Lung (tissue), 12 donors: ENCODE data around the gene GNAS. TPM values are rescaled to one million over a fixed set of nuclear protein-coding genes. Genes with fewer than 3 reads are reported as not detected.

Source experiments
- ATAC-seq: fragments of 200-7000 bp; cut with Tn5 transposase; one replicate; pipeline ENCODE4 v1.9.1; 2020; ENCODE audit warnings: moderate number of reproducible peaks; ENCODE audit not compliant: insufficient read depth, low FRiP score
- DNase-seq, 3 donors: peaks; one replicate each; pipeline ENCODE4 v3.0.0-alpha.2; 2013 to 2017
- H3K27ac ChIP-seq, 2 donors: one replicate each; pipeline ENCODE4 v1.5.1; 2013; ENCODE audit warnings: mild to moderate bottlenecking in 2 of 2, moderate library complexity in 2 of 2, control low read depth in 1 of 2, inconsistent platforms in 1 of 2, low read depth in 1 of 2, low read length in 1 of 2
- H3K27me3 ChIP-seq, 3 donors: one replicate each; pipeline ENCODE4 v1.5.1; 2013; ENCODE audit warnings: low read length in 2 of 3; ENCODE audit not compliant: control insufficient read depth in 3 of 3, insufficient read depth in 3 of 3
- H3K36me3 ChIP-seq, 4 donors: one replicate each; pipeline ENCODE4 v1.5.1; 2013; ENCODE audit warnings: low read length in 4 of 4, mild to moderate bottlenecking in 1 of 4, moderate library complexity in 1 of 4; ENCODE audit not compliant: control insufficient read depth in 4 of 4, insufficient read depth in 4 of 4
- H3K4me1 ChIP-seq, 5 donors: one replicate each; pipeline ENCODE4 v1.5.1; 2013; ENCODE audit warnings: low read length in 5 of 5, mild to moderate bottlenecking in 2 of 5, moderate library complexity in 1 of 5; ENCODE audit not compliant: control insufficient read depth in 5 of 5, insufficient read depth in 5 of 5
- H3K4me3 ChIP-seq: one replicate; pipeline ENCODE4 v1.5.1; 2013; ENCODE audit warnings: mild to moderate bottlenecking, control low read depth, moderate library complexity
- H3K9ac ChIP-seq, 2 donors: one replicate each; pipeline ENCODE4 v1.5.1; 2013; ENCODE audit warnings: low read length in 2 of 2, control low read depth in 1 of 2; ENCODE audit not compliant: insufficient read depth in 1 of 2
- H3K9me3 ChIP-seq, 4 donors: one replicate each; pipeline ENCODE4 v1.5.1; 2013; ENCODE audit warnings: low read length in 3 of 4, mild to moderate bottlenecking in 1 of 4, moderate library complexity in 1 of 4; ENCODE audit not compliant: control insufficient read depth in 4 of 4, insufficient read depth in 3 of 4
- WGBS, 2 donors: extraction: QIAGEN DNeasy Blood & Tissue Kit; methylation state at CpG; one replicate each; pipeline ENCODE4 v1.1.7; 2013; 5-methylcytosine and 5-hydroxymethylcytosine counted together
- polyA plus RNA-seq, 2 donors: library from polyadenylated mRNA; stranded (reverse); fragments of 200-250 nt; gene quantifications; one replicate each; pipeline ENCODE4 v1.2.1, GENCODE V29; 2013
- total RNA-seq, 2 donors: library from RNA; depleted of rRNA in 1 of 2; stranded (reverse); fragments of >200 nt in 1 of 2; gene quantifications; one replicate each; pipeline ENCODE4 v1.2.1, GENCODE V29; 2014 to 2021
- TF ChIP-seq, protein P1 (sequence below): IDR thresholded peaks from 2 replicates; pipeline ENCODE4 v1.5.1; 2012; ENCODE audit warnings: mild to moderate bottlenecking; ENCODE audit errors: control extremely low read depth, extremely low read depth
- donor health status: control.
- donor health status: control.
- donor health status: Bipolar disorder and iron deficiency.
- donor health status: healthy.
- donor health status: DM: yes; HTN: yes; CAD: no.

The GNAS gene
- total and polyA plus RNA-seq, 4 donors: 638 to 1,238 (median 887) TPM

DNA sequence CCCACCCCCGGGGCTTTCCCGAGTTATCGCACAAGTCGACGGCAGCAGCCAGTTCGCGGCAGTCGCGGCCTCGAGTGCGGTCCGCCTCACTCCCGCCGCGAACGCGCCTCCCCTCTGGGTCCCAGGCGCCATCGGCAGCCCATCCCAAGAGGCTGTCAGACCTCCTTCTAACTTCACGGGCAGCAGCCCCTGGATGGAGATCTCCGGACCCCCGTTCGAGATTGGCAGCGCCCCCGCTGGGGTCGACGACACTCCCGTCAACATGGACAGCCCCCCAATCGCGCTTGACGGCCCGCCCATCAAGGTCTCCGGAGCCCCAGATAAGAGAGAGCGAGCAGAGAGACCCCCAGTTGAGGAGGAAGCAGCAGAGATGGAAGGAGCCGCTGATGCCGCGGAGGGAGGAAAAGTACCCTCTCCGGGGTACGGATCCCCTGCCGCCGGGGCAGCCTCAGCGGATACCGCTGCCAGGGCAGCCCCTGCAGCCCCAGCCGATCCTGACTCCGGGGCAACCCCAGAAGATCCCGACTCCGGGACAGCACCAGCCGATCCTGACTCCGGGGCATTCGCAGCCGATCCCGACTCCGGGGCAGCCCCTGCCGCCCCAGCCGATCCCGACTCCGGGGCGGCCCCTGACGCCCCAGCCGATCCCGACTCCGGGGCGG lies 1.6 kb downstream of the GNAS start:
- no peaks in the 10 kb centered on the region for H3K36me3 ChIP-seq
- TF ChIP-seq, protein P1, sequence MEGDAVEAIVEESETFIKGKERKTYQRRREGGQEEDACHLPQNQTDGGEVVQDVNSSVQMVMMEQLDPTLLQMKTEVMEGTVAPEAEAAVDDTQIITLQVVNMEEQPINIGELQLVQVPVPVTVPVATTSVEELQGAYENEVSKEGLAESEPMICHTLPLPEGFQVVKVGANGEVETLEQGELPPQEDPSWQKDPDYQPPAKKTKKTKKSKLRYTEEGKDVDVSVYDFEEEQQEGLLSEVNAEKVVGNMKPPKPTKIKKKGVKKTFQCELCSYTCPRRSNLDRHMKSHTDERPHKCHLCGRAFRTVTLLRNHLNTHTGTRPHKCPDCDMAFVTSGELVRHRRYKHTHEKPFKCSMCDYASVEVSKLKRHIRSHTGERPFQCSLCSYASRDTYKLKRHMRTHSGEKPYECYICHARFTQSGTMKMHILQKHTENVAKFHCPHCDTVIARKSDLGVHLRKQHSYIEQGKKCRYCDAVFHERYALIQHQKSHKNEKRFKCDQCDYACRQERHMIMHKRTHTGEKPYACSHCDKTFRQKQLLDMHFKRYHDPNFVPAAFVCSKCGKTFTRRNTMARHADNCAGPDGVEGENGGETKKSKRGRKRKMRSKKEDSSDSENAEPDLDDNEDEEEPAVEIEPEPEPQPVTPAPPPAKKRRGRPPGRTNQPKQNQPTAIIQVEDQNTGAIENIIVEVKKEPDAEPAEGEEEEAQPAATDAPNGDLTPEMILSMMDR: no peak
- H3K4me1 ChIP-seq: peaks cover 0 to 15% (median 0%) of the 10 kb centered on the region in 5 donors
- H3K4me3 ChIP-seq: no peak overlapping the region
- 52 to 62% methylated on average over 45 to 63 of the region's 63 CpGs for WGBS, 2 donors
- peaks cover 0 to 52% (median 31%) of the 10 kb centered on the region in 3 donors for H3K27me3 ChIP-seq
- no peaks in the 10 kb centered on the region for H3K9me3 ChIP-seq
- no peak for DNase-seq
- H3K27ac ChIP-seq: no peak overlapping the region
- no peak overlapping the region for H3K9ac ChIP-seq
- no peak for ATAC-seq

DNA sequence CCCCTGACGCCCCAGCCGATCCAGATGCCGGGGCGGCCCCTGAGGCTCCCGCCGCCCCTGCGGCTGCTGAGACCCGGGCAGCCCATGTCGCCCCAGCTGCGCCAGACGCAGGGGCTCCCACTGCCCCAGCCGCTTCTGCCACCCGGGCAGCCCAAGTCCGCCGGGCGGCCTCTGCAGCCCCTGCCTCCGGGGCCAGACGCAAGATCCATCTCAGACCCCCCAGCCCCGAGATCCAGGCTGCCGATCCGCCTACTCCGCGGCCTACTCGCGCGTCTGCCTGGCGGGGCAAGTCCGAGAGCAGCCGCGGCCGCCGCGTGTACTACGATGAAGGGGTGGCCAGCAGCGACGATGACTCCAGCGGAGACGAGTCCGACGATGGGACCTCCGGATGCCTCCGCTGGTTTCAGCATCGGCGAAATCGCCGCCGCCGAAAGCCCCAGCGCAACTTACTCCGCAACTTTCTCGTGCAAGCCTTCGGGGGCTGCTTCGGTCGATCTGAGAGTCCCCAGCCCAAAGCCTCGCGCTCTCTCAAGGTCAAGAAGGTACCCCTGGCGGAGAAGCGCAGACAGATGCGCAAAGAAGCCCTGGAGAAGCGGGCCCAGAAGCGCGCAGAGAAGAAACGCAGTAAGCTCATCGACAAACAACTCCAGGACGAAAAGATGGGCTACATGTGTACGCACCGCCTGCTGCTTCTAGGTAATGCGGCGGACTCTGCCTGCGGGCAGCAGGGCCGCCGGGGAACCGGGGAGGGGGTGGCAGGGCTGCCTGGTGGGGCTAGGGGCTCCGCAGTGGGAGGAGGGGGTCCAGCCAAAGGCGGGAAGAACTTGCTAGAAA lies 2.3 kb downstream of the GNAS start:
- Histone ChIP-seq H3K9ac (no peak overlapping the region), H3K27me3 (peaks cover 0 to 52% (median 31%) of the 10 kb centered on the region in 3 donors), H3K27ac (no peak overlapping the region), H3K4me3 (no peak overlapping the region), H3K4me1 (peaks cover 0 to 15% (median 0%) of the 10 kb centered on the region in 5 donors), H3K9me3 (no peaks in the 10 kb centered on the region), H3K36me3 (no peaks in the 10 kb centered on the region)
- TF ChIP-seq, protein P1: no peak
- no peak for DNase-seq
- whole genome bisulfite sequencing, 2 donors: 50 to 52% methylated on average over 68 to 75 of the region's 75 CpGs
- ATAC-seq: no peak

DNA sequence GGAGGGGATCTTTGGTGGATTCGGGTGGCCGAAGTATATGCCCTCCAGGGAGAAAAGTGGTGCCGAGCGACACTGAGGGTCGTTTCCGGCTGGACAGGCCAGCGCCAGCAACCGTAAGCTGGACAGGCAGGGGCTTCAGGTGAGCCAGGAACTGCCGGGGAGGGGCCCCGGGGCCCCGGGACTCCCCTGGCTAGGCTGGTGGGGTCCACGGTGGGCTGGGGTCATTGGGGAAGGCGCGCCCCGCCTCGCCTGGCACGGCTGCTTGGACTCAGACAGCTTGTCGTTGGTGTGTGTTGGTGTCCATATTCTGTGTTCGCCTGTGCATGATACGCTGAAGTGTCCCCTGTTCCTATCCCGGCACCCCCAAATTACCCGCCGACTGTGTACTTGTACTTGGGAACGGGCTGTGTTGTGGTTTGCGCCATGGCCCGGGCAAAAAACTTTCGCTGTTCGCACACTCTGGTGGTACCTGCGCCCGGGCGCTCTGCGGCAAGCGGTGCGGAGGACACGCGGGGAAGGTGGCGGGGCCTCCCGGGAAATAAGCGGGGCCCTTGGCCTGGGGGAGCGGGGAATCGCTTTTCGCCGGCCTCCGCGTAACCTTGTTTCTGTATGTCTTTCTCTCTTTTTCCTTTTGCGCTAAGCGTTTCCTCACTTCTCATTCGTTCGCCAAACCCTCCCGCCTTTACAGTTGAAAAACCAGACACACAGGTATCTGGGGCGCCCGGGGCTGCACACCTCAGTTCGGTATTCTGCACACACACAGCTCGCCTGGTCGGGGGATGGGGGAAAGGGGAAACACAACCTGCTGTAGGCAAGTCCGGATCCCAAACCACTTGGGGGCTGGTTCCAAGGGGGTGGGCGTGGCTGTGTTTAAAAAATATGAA lies 3.2 kb downstream of the GNAS start:
- WGBS, 2 donors: 47 to 52% methylated on average over 51 to 57 of the region's 57 CpGs
- ATAC-seq (no peak), DNase-seq (peak; percentile 60 to 77 (median 73))
- Histone ChIP-seq H3K9me3 (no peaks in the 10 kb centered on the region), H3K27ac (no peak overlapping the region), H3K4me3 (no peak overlapping the region), H3K9ac (no peak overlapping the region), H3K36me3 (no peaks in the 10 kb centered on the region), H3K27me3 (peaks cover 0 to 54% (median 35%) of the 10 kb centered on the region in 3 donors), H3K4me1 (peaks cover 0 to 13% (median 0%) of the 10 kb centered on the region in 5 donors)
- TF ChIP-seq, protein P1: no peak
